Measurements from ENCODE around the gene EFHC1. TPM values are rescaled to one million over a fixed set of nuclear protein-coding genes. Genes with fewer than 3 reads are reported as not detected.

The EFHC1 gene
- total and polyA plus RNA-seq, 2 experiments from 2014 or later, result 17.4 to 18.3 TPM

DNA sequence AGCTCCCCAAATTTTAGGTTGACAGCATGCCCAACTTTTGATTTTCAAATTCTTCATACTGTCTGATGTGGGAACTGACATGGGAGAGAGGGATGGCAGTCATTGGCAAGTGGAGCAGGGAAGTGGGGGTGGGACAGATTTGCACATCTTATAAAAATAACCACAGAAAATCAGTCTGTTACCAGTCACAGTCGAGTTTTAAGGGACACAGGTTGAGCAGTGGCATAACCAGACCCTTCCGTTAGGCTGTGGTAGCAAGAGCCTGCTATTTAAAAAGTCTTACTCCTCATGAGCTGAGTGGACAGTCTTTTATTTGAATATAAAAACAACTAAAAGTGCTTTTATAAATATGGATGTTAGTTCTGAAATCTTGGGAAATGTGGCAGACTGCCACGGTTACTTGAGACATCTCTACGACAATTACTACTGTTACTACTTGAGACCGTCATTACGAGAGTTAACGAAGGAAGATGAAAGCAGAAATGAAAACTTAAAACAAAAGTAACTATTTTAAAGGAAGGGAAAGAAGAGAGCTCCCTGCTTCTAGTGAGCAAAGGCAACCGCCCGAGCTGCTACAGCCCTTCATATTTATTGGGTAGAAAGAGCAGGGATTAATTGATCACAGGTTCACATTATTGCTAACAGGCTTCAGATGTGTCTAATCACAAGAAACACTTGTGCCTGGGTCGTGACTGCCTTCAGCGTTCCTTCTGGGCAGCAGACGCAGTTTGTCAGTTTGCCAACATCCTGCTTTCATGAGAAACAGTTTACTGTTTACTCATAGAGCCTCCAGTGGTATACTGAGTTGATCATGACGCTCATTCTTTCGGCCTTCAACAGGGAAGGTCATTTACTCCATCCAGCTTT is 71.3 kb downstream of the EFHC1 start:
- no peak for TF ChIP-seq EZH2phosphoT487 (IDR thresholded peaks at IDR 0.05; ENCODE audit: low read depth, severe bottlenecking, unreplicated experiment)
- TF ChIP-seq EZH2 (IDR thresholded peaks at IDR 0.05; ENCODE audit: borderline replicate concordance), result no peak
- no peak for TF ChIP-seq CTCF (IDR thresholded peaks at IDR 0.05; ENCODE audit: poor library complexity)
- H3K9me3 ChIP-seq (ENCODE audit: low read depth), result no peaks in the 10 kb centered on the region
- H3K79me2 ChIP-seq, result no peaks in the 10 kb centered on the region
- no peaks in the 10 kb centered on the region for H3K27me3 ChIP-seq
- no peak overlapping the region for H3K4me3 ChIP-seq
- H3K4me2 ChIP-seq, result no peak overlapping the region
- H3K36me3 ChIP-seq (replicated peaks; ENCODE audit: insufficient read depth, low read depth), result no peaks in the 10 kb centered on the region
- H2AFZ ChIP-seq, result no peak overlapping the region
- 73% methylated on average over 14 of the region's 14 CpGs for WGBS (ENCODE audit: low lambda C conversion rate, missing lambda C conversion rate)
- no peaks in the 10 kb centered on the region for H3K4me1 ChIP-seq (ENCODE audit: insufficient read depth)
- H3K9me2 ChIP-seq (replicated peaks; ENCODE audit: insufficient read depth), result no peaks in the 10 kb centered on the region
- no peak overlapping the region for H3K27ac ChIP-seq
- DNase-seq (ENCODE audit: low spot score), result no peak
- no peaks in the 10 kb centered on the region for H4K20me1 ChIP-seq (ENCODE audit: insufficient read depth, poor library complexity, severe bottlenecking)

GRCh38 chr6:52493669-52494068 is 73.5 kb downstream of the EFHC1 start:
- no peaks in the 10 kb centered on the region for H4K20me1 ChIP-seq (ENCODE audit: insufficient read depth, poor library complexity, severe bottlenecking)
- H3K4me2 ChIP-seq, result no peak overlapping the region
- H2AFZ ChIP-seq, result no peak overlapping the region
- H3K4me1 ChIP-seq (ENCODE audit: insufficient read depth), result no peaks in the 10 kb centered on the region
- peak overlapping the region; percentile 78 for H3K27ac ChIP-seq
- H3K27me3 ChIP-seq, result no peaks in the 10 kb centered on the region
- no peak for TF ChIP-seq CTCF (IDR thresholded peaks at IDR 0.05; ENCODE audit: poor library complexity)
- no peak for TF ChIP-seq EZH2 (IDR thresholded peaks at IDR 0.05; ENCODE audit: borderline replicate concordance)
- TF ChIP-seq EZH2phosphoT487 (IDR thresholded peaks at IDR 0.05; ENCODE audit: low read depth, severe bottlenecking, unreplicated experiment), result no peak
- DNase-seq (ENCODE audit: low spot score), result no peak
- no peaks in the 10 kb centered on the region for H3K9me2 ChIP-seq (replicated peaks; ENCODE audit: insufficient read depth)
- no peaks in the 10 kb centered on the region for H3K9me3 ChIP-seq (ENCODE audit: low read depth)
- H3K36me3 ChIP-seq (replicated peaks; ENCODE audit: insufficient read depth, low read depth), result no peaks in the 10 kb centered on the region
- 75% methylated on average over 3 of the region's 3 CpGs for WGBS (ENCODE audit: low lambda C conversion rate, missing lambda C conversion rate)
- no peaks in the 10 kb centered on the region for H3K79me2 ChIP-seq
- H3K4me3 ChIP-seq, result no peak overlapping the region

GRCh38 chr6:52494298-52495072 is 74.3 kb downstream of the EFHC1 start:
- Histone ChIP-seq H3K79me2 (no peaks in the 10 kb centered on the region), H3K9me2 (replicated peaks; ENCODE audit: insufficient read depth) (no peaks in the 10 kb centered on the region), H3K4me3 (no peak overlapping the region), H2AFZ (no peak overlapping the region), H4K20me1 (ENCODE audit: insufficient read depth, poor library complexity, severe bottlenecking) (no peaks in the 10 kb centered on the region), H3K9me3 (ENCODE audit: low read depth) (no peaks in the 10 kb centered on the region), H3K36me3 (replicated peaks; ENCODE audit: insufficient read depth, low read depth) (no peaks in the 10 kb centered on the region), H3K27ac (peak overlapping the region; percentile 78), H3K4me2 (no peak overlapping the region), H3K27me3 (no peaks in the 10 kb centered on the region), H3K4me1 (ENCODE audit: insufficient read depth) (no peaks in the 10 kb centered on the region)
- no peak for TF ChIP-seq EZH2phosphoT487 (IDR thresholded peaks at IDR 0.05; ENCODE audit: low read depth, severe bottlenecking, unreplicated experiment)
- TF ChIP-seq CTCF (IDR thresholded peaks at IDR 0.05; ENCODE audit: poor library complexity), result no peak
- TF ChIP-seq EZH2 (IDR thresholded peaks at IDR 0.05; ENCODE audit: borderline replicate concordance), result no peak
- 84% methylated on average over 7 of the region's 7 CpGs for WGBS (ENCODE audit: low lambda C conversion rate, missing lambda C conversion rate)
- DNase-seq (ENCODE audit: low spot score), result no peak
